H1 (cell line): ENCODE measurements around the gene TMEM203. TPM values are rescaled to one million over a fixed set of nuclear protein-coding genes. Genes with fewer than 3 reads are reported as not detected.

Experiments
- CTCF ChIA-PET: fragments of 300-600 bp; sonication (Branson Sonifier 250); formaldehyde crosslinking; loops from one replicate; lab custom pipeline; 2021; ENCODE audit not compliant: partially characterized antibody; lab: Charles Lee
- POLR2A ChIA-PET: fragments of 300-600 bp; sonication (Branson Sonifier 250); formaldehyde crosslinking; loops from one replicate; lab custom pipeline; 2021; ENCODE audit warnings: inconsistent platforms; ENCODE audit not compliant: partially characterized antibody; lab: Charles Lee
- DNase-seq, 2 experiments: peaks; one replicate each; pipeline versions ENCODE4 v3.0.0 to v3.0.0-alpha.2; 2010 to 2022; ENCODE audit warnings: low spot score in 2 of 2, low read depth in 1 of 2, mixed read lengths in 1 of 2
- FAIRE-seq: peaks from 2 replicates; lab custom pipeline; 2011; peaks lifted over from hg19 to GRCh38; lab: Jason Lieb, UNC
- H2AFZ ChIP-seq: 2 replicates; pipeline ENCODE4 v1.8.1; 2012; ENCODE audit warnings: low read length, inconsistent platforms
- H2AK5ac ChIP-seq: 2 replicates; pipeline ENCODE4 v1.6.1; 2013; ENCODE audit warnings: low read depth, low read length
- H2BK120ac ChIP-seq: replicated peaks from 2 replicates; pipeline ENCODE3; 2013; ENCODE audit warnings: low read depth, low read length, inconsistent platforms
- H2BK12ac ChIP-seq: 2 replicates; pipeline ENCODE4 v1.6.1; 2013; ENCODE audit warnings: low read depth, low read length
- H2BK15ac ChIP-seq: 2 replicates; pipeline ENCODE4 v1.6.1; 2013; ENCODE audit warnings: low read length
- H2BK20ac ChIP-seq: 2 replicates; pipeline ENCODE4 v1.6.1; 2013; ENCODE audit warnings: low read length
- H2BK5ac ChIP-seq: 2 replicates; pipeline ENCODE4 v1.6.1; 2013; ENCODE audit warnings: low read depth, low read length
- H3K14ac ChIP-seq: 2 replicates; pipeline ENCODE4 v1.6.1; 2013; ENCODE audit warnings: inconsistent platforms; ENCODE audit not compliant: insufficient read length
- H3K18ac ChIP-seq: 2 replicates; pipeline ENCODE4 v1.6.1; 2013; ENCODE audit warnings: low read length; ENCODE audit errors: extremely low read depth
- H3K23ac ChIP-seq: 2 replicates; pipeline ENCODE4 v1.6.1; 2013; ENCODE audit warnings: inconsistent platforms; ENCODE audit not compliant: insufficient read length
- H3K23me2 ChIP-seq: 2 replicates; pipeline ENCODE4 v1.6.1; 2013; ENCODE audit warnings: low read depth, low read length
- H3K27ac ChIP-seq: 2 replicates; pipeline ENCODE4 v1.6.1; 2011; ENCODE audit warnings: low read depth, low read length, inconsistent platforms
- H3K27me3 ChIP-seq, 4 experiments: replicated peaks in 1 of 4; 1 replicate in 1 of 4; 2 replicates in 3 of 4; pipeline versions ENCODE4 v1.6.1 to v1.8.1; 2011 to 2013; ENCODE audit warnings: low read length in 3 of 4, mild to moderate bottlenecking in 3 of 4, inconsistent platforms in 2 of 4, mixed read lengths in 2 of 4, moderate library complexity in 1 of 4; ENCODE audit not compliant: control insufficient read depth in 3 of 4, insufficient read depth in 3 of 4; ENCODE audit errors: extremely low read depth in 1 of 4
- H3K36me3 ChIP-seq, 4 experiments: 2 replicates each; pipeline versions ENCODE4 v1.6.1 to v1.8.1; 2011 to 2013; ENCODE audit warnings: mild to moderate bottlenecking in 4 of 4, low read length in 3 of 4, moderate library complexity in 2 of 4, control low read depth in 1 of 4, inconsistent platforms in 1 of 4; ENCODE audit not compliant: insufficient read depth in 4 of 4, control insufficient read depth in 2 of 4
- H3K4ac ChIP-seq: replicated peaks from 2 replicates; pipeline ENCODE3; 2013; ENCODE audit warnings: low read length, low read depth, mixed read lengths, inconsistent platforms; ENCODE audit not compliant: insufficient read length
- H3K4me1 ChIP-seq, 4 experiments: replicated peaks in 1 of 4; 1 replicate in 1 of 4; 2 replicates in 3 of 4; pipeline versions ENCODE4 v1.6.1 to v1.8.1; 2011 to 2013; ENCODE audit warnings: low read length in 3 of 4, inconsistent platforms in 2 of 4, mixed read lengths in 1 of 4; ENCODE audit not compliant: insufficient read depth in 4 of 4, control insufficient read depth in 3 of 4
- H3K4me2 ChIP-seq, 2 experiments: 2 replicates each; pipeline versions ENCODE4 v1.6.1 to v1.8.1; 2011 to 2013; ENCODE audit warnings: low read depth in 2 of 2, low read length in 2 of 2, control low read depth in 1 of 2, inconsistent platforms in 1 of 2, mild to moderate bottlenecking in 1 of 2; ENCODE audit not compliant: insufficient read depth in 1 of 2
- H3K4me3 ChIP-seq, 4 experiments: fragments of 200-600, 300-600 bp in 1 of 4; sonication (generic), shearing (Covaris generic), sonication (Bioruptor Twin) in 1 of 4; 2 replicates each; pipeline versions ENCODE4 v1.5.1 to v1.8.1; 2011 to 2016; ENCODE audit warnings: low read length in 4 of 4, low read depth in 3 of 4, control low read depth in 2 of 4, inconsistent platforms in 2 of 4, mild to moderate bottlenecking in 2 of 4, mixed read lengths in 1 of 4, moderate library complexity in 1 of 4; ENCODE audit not compliant: insufficient read depth in 2 of 4; ENCODE audit errors: extremely low read depth in 1 of 4
- H3K56ac ChIP-seq: replicated peaks from 2 replicates; pipeline ENCODE3; 2013; ENCODE audit warnings: low read depth, mild to moderate bottlenecking, mixed read lengths, low read length, inconsistent platforms; ENCODE audit not compliant: insufficient read length
- H3K79me1 ChIP-seq: 2 replicates; pipeline ENCODE4 v1.6.1; 2013; ENCODE audit warnings: low read depth, low read length, control low read depth
- H3K79me2 ChIP-seq, 2 experiments: 2 replicates each; pipeline versions ENCODE4 v1.6.1 to v1.8.1; 2012 to 2013; ENCODE audit warnings: low read length in 2 of 2, mild to moderate bottlenecking in 2 of 2, inconsistent platforms in 1 of 2; ENCODE audit not compliant: insufficient read depth in 2 of 2, control insufficient read depth in 1 of 2
- H3K9ac ChIP-seq, 4 experiments: replicated peaks in 1 of 4; 1 replicate in 1 of 4; 2 replicates in 3 of 4; pipeline versions ENCODE4 v1.6.1 to v1.8.1; 2011 to 2013; ENCODE audit warnings: low read depth in 3 of 4, low read length in 3 of 4, control low read depth in 2 of 4, mild to moderate bottlenecking in 2 of 4, moderate library complexity in 2 of 4, inconsistent platforms in 1 of 4; ENCODE audit errors: extremely low read depth in 1 of 4
- H3K9me3 ChIP-seq, 2 experiments: 2 replicates each; pipeline versions ENCODE4 v1.6.1 to v1.8.1; 2012 to 2013; ENCODE audit warnings: mild to moderate bottlenecking in 2 of 2, moderate library complexity in 2 of 2, control low read depth in 1 of 2, inconsistent platforms in 1 of 2, low read depth in 1 of 2, low read length in 1 of 2, mixed read lengths in 1 of 2; ENCODE audit not compliant: insufficient read depth in 2 of 2
- H4K20me1 ChIP-seq, 2 experiments: replicated peaks in 1 of 2; 2 replicates each; pipeline versions ENCODE3 to v1.8.1; 2011 to 2013; ENCODE audit warnings: inconsistent platforms in 2 of 2, low read length in 2 of 2, mild to moderate bottlenecking in 1 of 2; ENCODE audit not compliant: insufficient read depth in 2 of 2, control insufficient read depth in 1 of 2
- H4K5ac ChIP-seq: 2 replicates; pipeline ENCODE4 v1.6.1; 2013; ENCODE audit warnings: low read length, low read depth, mixed read lengths, inconsistent platforms; ENCODE audit not compliant: insufficient read length
- H4K8ac ChIP-seq: 2 replicates; pipeline ENCODE4 v1.8.0; 2013; ENCODE audit warnings: mild to moderate bottlenecking, moderate library complexity, low read length, inconsistent platforms; ENCODE audit not compliant: insufficient read depth; ENCODE audit errors: extremely low read depth
- H4K91ac ChIP-seq: replicated peaks from 2 replicates; pipeline ENCODE3; 2013; ENCODE audit warnings: low read length, mixed read lengths, inconsistent platforms; ENCODE audit not compliant: insufficient read length
- ATF2 ChIP-seq: IDR thresholded peaks from 2 replicates; pipeline ENCODE4 v1.6.1; 2012; ENCODE audit warnings: low read length, inconsistent platforms
- BACH1 ChIP-seq: IDR thresholded peaks from 2 replicates; pipeline ENCODE4 v1.6.1; 2012; ENCODE audit warnings: low read length, improper control_type of control experiment
- BRCA1 ChIP-seq: IDR thresholded peaks from 2 replicates; pipeline ENCODE4 v1.6.1; 2012; ENCODE audit warnings: low read depth, low read length, improper control_type of control experiment
- EP300 ChIP-seq, 2 experiments: IDR thresholded peaks; 1 replicate in 1 of 2; 2 replicates in 1 of 2; pipeline ENCODE4 v1.6.1; 2011 to 2012; ENCODE audit warnings: low read depth in 2 of 2, low read length in 2 of 2, mild to moderate bottlenecking in 2 of 2, borderline replicate concordance in 1 of 2, inconsistent platforms in 1 of 2, moderate library complexity in 1 of 2
- KDM5A ChIP-seq: fragments of 200-600 bp; IDR thresholded peaks from 2 replicates; pipeline ENCODE4 v1.7.1; 2012; ENCODE audit warnings: mild to moderate bottlenecking, low read length, inconsistent platforms, mixed read lengths
- MAX ChIP-seq: IDR thresholded peaks from 2 replicates; pipeline ENCODE4 v1.6.1; 2012; ENCODE audit warnings: inconsistent platforms
- RFX5 ChIP-seq: IDR thresholded peaks from 2 replicates; pipeline ENCODE4 v1.6.1; 2011; ENCODE audit warnings: low read depth, low read length, improper control_type of control experiment, borderline replicate concordance
- WGBS, 2 experiments: shearing (Covaris generic) in 1 of 2; methylation state at CpG; one replicate each; pipeline versions ENCODE4 v1.1.6 to v1.1.7; 2013 to 2015; ENCODE audit warnings: low lambda C conversion rate in 2 of 2, mixed read lengths in 2 of 2, inconsistent platforms in 1 of 2, low coverage in 1 of 2, missing lambda C conversion rate in 1 of 2; ENCODE audit not compliant: insufficient replicate concordance in 2 of 2, insufficient coverage in 1 of 2, insufficient read length in 1 of 2; ENCODE audit errors: extremely low coverage in 1 of 2, missing lambda C conversion rate in 1 of 2; 5-methylcytosine and 5-hydroxymethylcytosine counted together
- polyA plus RNA-seq, 7 experiments: library from polyadenylated mRNA; depleted of rRNA in 3 of 7; stranded (reverse) in 5 of 7; unstranded in 2 of 7; fragments of >200 nt in 5 of 7; fragments of 200-250 nt in 2 of 7; gene quantifications; 1 replicate in 5 of 7; 2 replicates in 1 of 7; 4 replicates in 1 of 7; pipeline versions ENCODE4 v1.2.1 to v1.2.3, GENCODE V29; 2011 to 2013; ENCODE audit warnings: missing spikeins in 2 of 7, mixed read lengths in 2 of 7
- total RNA-seq: library from RNA; stranded (reverse); fragmentation: NEBNext Ultra II Directional; extraction: Animal tissue kit (Norgen Biotek cat#: 25700); gene quantifications from 2 replicates; pipeline ENCODE4 v1.2.1, GENCODE V29; 2021

The TMEM203 gene
- total and polyA plus RNA-seq, 2 of the 8 experiments (the other 6 are each of a cell fraction or from before 2014, with no cell fraction given) = 44.1 to 57.1 TPM

GRCh38 chr9:137188490-137189296 is 16.8 kb downstream of the TMEM203 start, which contains the start of the genes ANAPC2 and SSNA1:
TSS of gene ANAPC2 (minus strand) at chr9:137188560. CDS start at chr9:137188532, 28 bp downstream.
TSS of gene SSNA1 (plus strand) at chr9:137188676. CDS start at chr9:137188727, 51 bp downstream.
- H4K5ac ChIP-seq = peak within 1 kb of the TSS; percentile 69
- H4K8ac ChIP-seq = peak within 1 kb of the TSS; percentile 96
- POLR2A ChIA-PET = interaction anchor here (0.6 to 11.0 kb wide), 22 partner anchors 9 to 121 kb away, joined by 3 to 107 read pairs (median 4); partner anchors contain the start of genes CYSRT1, NDOR1, RNF208 and RNF224
- H3K79me2 ChIP-seq = peaks cover 0 to 30% of the 10 kb centered on the region in 2 experiments; a peak in 2 of 4 replicates
- H2BK5ac ChIP-seq = peak within 1 kb of the TSS; percentile 68; the same call in 1 of the 2 replicates
- no peak within 1 kb of the TSS for H3K23ac ChIP-seq
- H4K91ac ChIP-seq = no peak within 1 kb of the TSS
- peak within 1 kb of the TSS; percentile 4 for H3K4ac ChIP-seq
- H3K9me3 ChIP-seq = no peaks in the 10 kb centered on the region
- H2AK5ac ChIP-seq = no peak within 1 kb of the TSS; the same call in 1 of the 2 replicates
- H3K4me2 ChIP-seq = peak within 1 kb of the TSS; percentile 83 to 99
- peaks cover 11 to 27% of the 10 kb centered on the region in 2 experiments for H4K20me1 ChIP-seq
- peak within 1 kb of the TSS; percentile 71 to 92 (median 82) for H3K4me3 ChIP-seq
- no peak within 1 kb of the TSS for H2BK120ac ChIP-seq
- peaks cover 1 to 7% (median 3%) of the 10 kb centered on the region in 4 experiments; a peak in 5 of 8 replicates for H3K36me3 ChIP-seq
- H3K23me2 ChIP-seq = peaks cover 8% of the 10 kb centered on the region; the same call in 1 of the 2 replicates
- H2BK15ac ChIP-seq = no peak within 1 kb of the TSS
- no peak within 1 kb of the TSS for H2AFZ ChIP-seq
- H3K79me1 ChIP-seq = peaks cover 9% of the 10 kb centered on the region; the same call in 1 of the 2 replicates
- H3K9ac ChIP-seq = peak within 1 kb of the TSS; percentile 37 to 84 (median 79)
- no peak within 1 kb of the TSS for H2BK12ac ChIP-seq
- H3K27ac ChIP-seq = peak within 1 kb of the TSS; percentile 57; the same call in 1 of the 2 replicates
- H3K18ac ChIP-seq = peak within 1 kb of the TSS; percentile 78; the same call in 1 of the 2 replicates
- H3K56ac ChIP-seq = peak within 1 kb of the TSS; percentile 69
- 2% methylated on average over 68 of the region's 98 CpGs; no CpG with 5 or more reads in 1 of the 2 experiments for WGBS, 2 experiments
- H3K14ac ChIP-seq = no peak within 1 kb of the TSS
- CTCF ChIA-PET = interaction anchor here (0.6 to 14.0 kb wide), 23 partner anchors 9 to 388 kb away, joined by 3 to 204 read pairs (median 4); partner anchors contain the start of genes CYSRT1, LRRC26, NDOR1 and NELFB
- DNase-seq (peak; percentile 80 to 98), FAIRE-seq (no peak)
- no peak within 1 kb of the TSS for H2BK20ac ChIP-seq
- H3K4me1 ChIP-seq = peaks cover 0 to 17% (median 6%) of the 10 kb centered on the region in 4 experiments; a peak in 5 of 7 replicates
- no peaks in the 10 kb centered on the region; a peak in 1 of 7 replicates for H3K27me3 ChIP-seq
- no peak for TF ChIP-seq RFX5
- TF ChIP-seq EP300 (IDR thresholded peaks at IDR 0.05; ENCODE audit: borderline replicate concordance in 1 of 2, low read depth in 2 of 2, low read length in 2 of 2) = peak in 1 of 2 experiments; percentile 25; a peak in 1 of 3 replicates
- peak; percentile 75; the same call in 1 of the 2 replicates for TF ChIP-seq BRCA1
- TF ChIP-seq KDM5A = peak; percentile 99
- TF ChIP-seq ATF2 = no peak
- TF ChIP-seq MAX = peak; percentile 94
- no peak for TF ChIP-seq BACH1
